Colonic mucosa (tissue), 4 donors: ENCODE results near the gene ATXN7L2. TPM values are rescaled to one million over a fixed set of nuclear protein-coding genes. Genes with fewer than 3 reads are reported as not detected.

ENCODE experiments used
- DNase-seq: peaks from one replicate; pipeline ENCODE4 v3.0.0-alpha.2; 2020
- H3K27ac ChIP-seq: fragments of 200-600 bp; one replicate; pipeline ENCODE4 v1.8.0; 2021
- H3K27me3 ChIP-seq: fragments of 200-600 bp; one replicate; pipeline ENCODE4 v1.8.0; 2021
- H3K36me3 ChIP-seq: fragments of 200-600 bp; one replicate; pipeline ENCODE4 v1.8.0; 2021
- H3K4me1 ChIP-seq: fragments of 200-600 bp; one replicate; pipeline ENCODE4 v1.8.0; 2021; ENCODE audit warnings: mild to moderate bottlenecking
- H3K4me3 ChIP-seq: fragments of 200-600 bp; one replicate; pipeline ENCODE4 v1.8.0; 2021
- H3K9ac ChIP-seq, 2 donors: one replicate each; pipeline ENCODE4 v1.7.0; 2013; ENCODE audit warnings: control low read depth in 2 of 2, low read depth in 2 of 2, low read length in 2 of 2
- H3K9me3 ChIP-seq: fragments of 200-600 bp; one replicate; pipeline ENCODE4 v1.8.0; 2021
- intact Hi-C: fragments of 100-400 bp; cut with DNase I; formaldehyde crosslinking; loops from one replicate; pipeline ENCODE4 v1.14.1; 2022
- total RNA-seq, 2 donors: library from RNA; stranded (reverse); fragmentation: NEBNext Ultra II Directional in 1 of 2; extraction: Animal tissue kit (Norgen Biotek cat#: 25700) in 1 of 2; gene quantifications; one replicate each; pipeline ENCODE4 v1.2.1, GENCODE V29; 2021
- TF ChIP-seq, protein P1 (sequence below): fragments of 200-600 bp; IDR thresholded peaks from one replicate; pipeline ENCODE4 v1.8.0; 2022; ENCODE audit warnings: antibody characterized with exemption, mild to moderate bottlenecking
- donor health status: healthy.
- donor health status: DM: no; HTN: no; CAD: no.
- donor health status: DM: no; HTN: no; CAD: no.

The ATXN7L2 gene
- total RNA-seq, 2 donors from 2014 or later: 2.3 to 4.0 TPM

DNA sequence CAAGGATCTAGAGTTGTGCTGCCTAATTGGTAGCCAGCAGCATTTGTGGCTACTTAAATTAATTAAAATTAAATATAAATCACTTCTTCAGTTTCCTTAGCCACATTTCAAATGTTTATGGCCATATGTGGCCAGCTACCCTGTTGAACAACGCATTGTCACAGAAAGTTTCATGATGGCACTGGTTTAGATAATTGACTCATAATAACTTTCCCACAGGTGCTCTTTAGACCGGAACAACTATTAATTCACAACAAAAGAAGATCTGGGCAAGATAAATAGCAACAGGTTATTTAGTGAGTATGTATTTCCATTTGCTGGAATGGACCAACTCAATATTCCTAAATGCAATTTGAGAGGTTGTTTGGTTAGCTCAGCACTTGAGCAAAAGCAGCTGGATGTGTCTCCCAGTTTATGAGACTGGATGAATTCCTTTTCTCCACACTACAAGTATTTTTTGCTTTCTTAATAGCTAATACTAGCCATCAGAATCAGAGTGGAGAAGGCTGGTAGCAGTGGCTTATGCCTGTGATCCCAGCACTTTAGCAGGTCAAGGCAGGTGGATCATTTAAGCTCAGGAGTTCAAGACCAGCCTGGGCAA lies 29.5 kb downstream of the ATXN7L2 start:
- H3K36me3 ChIP-seq: no peaks in the 10 kb centered on the region
- H3K4me3 ChIP-seq: no peak overlapping the region
- TF ChIP-seq, protein P1, sequence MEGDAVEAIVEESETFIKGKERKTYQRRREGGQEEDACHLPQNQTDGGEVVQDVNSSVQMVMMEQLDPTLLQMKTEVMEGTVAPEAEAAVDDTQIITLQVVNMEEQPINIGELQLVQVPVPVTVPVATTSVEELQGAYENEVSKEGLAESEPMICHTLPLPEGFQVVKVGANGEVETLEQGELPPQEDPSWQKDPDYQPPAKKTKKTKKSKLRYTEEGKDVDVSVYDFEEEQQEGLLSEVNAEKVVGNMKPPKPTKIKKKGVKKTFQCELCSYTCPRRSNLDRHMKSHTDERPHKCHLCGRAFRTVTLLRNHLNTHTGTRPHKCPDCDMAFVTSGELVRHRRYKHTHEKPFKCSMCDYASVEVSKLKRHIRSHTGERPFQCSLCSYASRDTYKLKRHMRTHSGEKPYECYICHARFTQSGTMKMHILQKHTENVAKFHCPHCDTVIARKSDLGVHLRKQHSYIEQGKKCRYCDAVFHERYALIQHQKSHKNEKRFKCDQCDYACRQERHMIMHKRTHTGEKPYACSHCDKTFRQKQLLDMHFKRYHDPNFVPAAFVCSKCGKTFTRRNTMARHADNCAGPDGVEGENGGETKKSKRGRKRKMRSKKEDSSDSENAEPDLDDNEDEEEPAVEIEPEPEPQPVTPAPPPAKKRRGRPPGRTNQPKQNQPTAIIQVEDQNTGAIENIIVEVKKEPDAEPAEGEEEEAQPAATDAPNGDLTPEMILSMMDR: no peak
- H3K9ac ChIP-seq: no peak overlapping the region
- peaks cover 4% of the 10 kb centered on the region for H3K4me1 ChIP-seq
- H3K27me3 ChIP-seq: no peaks in the 10 kb centered on the region
- intact Hi-C loops: no loop called here
- H3K9me3 ChIP-seq: no peaks in the 10 kb centered on the region
- no peak for DNase-seq
- no peak overlapping the region for H3K27ac ChIP-seq

DNA sequence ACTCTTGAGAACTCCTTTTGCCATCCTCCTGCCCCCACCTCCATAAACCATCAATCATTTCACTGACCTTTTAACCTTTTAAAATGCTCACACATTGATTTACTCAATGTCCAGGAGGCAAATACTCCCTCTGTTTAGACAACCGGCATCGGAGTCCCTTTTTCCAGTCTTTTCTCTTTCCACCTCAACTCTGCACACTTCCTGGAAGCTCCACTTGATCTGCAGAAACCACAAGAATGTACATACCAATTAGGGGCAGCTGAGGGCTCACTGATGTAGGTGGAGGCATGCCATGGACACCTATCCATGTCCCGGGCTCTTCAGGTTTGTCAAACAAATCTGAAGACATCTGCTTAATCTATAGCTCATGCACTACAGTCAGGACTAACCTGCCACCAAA lies 31.1 kb downstream of the ATXN7L2 start:
- TF ChIP-seq, protein P1: no peak
- H3K4me1 ChIP-seq: peaks cover 4% of the 10 kb centered on the region

DNA sequence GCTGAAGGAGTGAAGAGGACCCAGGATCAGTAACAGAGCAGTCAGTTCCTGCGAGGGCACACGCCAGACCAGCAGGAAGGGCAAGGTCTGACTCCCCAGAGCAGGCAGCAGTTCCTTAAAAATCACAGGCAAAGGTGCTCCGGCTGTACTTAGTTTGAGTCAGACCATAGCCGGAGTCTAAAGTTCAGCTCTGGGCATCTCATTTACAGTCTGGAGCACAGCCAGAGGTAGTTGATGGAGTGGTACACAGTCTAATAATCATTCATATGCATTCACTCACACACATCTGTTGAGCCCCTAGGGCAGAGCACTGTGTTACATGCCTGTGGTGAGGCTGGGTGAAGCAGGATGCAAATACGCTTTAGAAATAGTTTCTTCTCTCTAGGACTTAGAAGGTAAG lies 33.2 kb downstream of the ATXN7L2 start:
- peak; percentile 56 for DNase-seq
- TF ChIP-seq, protein P1: no peak
- Histone ChIP-seq H3K27ac (peak overlapping the region; percentile 19), H3K36me3 (no peaks in the 10 kb centered on the region), H3K4me1 (peaks cover 4% of the 10 kb centered on the region), H3K9me3 (no peaks in the 10 kb centered on the region), H3K9ac (no peak overlapping the region), H3K4me3 (no peak overlapping the region), H3K27me3 (no peaks in the 10 kb centered on the region)
- intact Hi-C loops: no loop called here

More for the DNA sequence above, 31.1 kb downstream of the ATXN7L2 start:
- Histone ChIP-seq H3K9ac (no peak overlapping the region), H3K27ac (no peak overlapping the region), H3K36me3 (no peaks in the 10 kb centered on the region), H3K4me3 (no peak overlapping the region), H3K27me3 (no peaks in the 10 kb centered on the region), H3K9me3 (no peaks in the 10 kb centered on the region)
- intact Hi-C loops: no loop called here
- no peak for DNase-seq

DNA sequence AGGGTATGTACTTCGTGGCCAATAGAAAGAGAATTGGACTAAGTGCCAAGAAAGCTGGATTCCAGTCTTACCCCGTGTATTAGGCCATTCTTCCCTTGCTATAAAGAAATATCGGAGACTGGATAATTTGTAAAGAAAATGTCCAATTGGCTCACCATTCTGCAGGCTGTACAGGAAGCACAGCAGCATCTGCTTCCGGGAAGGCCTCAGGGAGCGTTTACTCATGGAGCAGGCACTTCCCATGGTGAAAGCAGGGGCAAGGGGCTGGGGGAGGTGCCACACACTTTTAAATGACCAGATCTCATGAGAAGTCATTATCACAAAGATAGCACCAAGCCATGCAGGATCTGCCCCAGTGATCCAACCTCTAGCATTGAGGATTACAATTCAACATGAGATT lies 33.6 kb downstream of the ATXN7L2 start:
- no peak overlapping the region for H3K27ac ChIP-seq
- intact Hi-C loops: no loop called here

DNA sequence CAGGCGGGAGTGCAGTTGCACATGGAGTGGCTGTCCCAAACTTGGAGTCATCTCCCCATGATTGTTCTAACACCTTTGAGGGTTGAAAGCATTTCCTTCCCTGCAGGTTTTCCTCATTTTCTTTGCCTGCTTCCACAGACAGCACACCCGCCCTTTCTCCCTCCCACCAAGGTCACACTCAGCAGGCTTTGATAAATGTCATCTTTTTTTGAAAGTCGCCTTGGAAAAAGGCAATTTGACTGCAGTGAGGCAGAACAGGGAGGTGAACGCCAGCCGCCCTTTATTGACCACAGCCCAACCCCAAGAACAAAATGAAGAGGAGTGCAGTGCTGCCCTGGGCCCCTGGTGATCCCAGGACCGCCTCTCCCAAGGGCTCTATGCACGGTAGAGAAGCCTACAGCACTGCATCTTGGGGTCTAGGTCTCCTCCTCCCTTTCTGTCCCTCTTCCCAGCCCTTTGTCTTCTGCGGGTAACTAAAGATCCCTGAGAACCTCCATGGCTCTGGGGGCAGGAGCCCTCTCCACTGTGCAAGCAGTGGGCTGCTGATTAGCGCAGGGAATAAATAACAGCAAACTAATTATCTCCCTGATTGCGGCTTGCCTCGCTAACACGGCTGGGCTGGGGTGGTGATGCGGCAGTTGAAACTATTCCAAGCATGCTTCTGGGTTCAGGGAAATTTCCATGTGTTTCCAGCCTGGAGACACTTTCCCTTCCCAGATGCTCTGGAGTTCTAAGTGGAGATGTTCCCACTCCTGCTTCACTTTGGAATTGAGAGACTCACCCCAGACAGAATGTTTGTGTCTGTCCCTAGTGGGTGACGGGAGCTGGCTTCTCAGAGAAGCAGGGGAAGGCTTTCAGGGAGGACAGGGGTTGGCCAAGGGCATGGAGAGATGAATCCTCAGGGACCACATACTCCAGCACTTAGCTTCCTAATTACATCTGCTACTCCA lies 37.6 kb downstream of the ATXN7L2 start:
- H3K9ac ChIP-seq: no peak overlapping the region
- no peak overlapping the region for H3K27ac ChIP-seq
- intact Hi-C loops: no loop called here
- no peak overlapping the region for H3K4me3 ChIP-seq
- DNase-seq: no peak
- H3K36me3 ChIP-seq: no peaks in the 10 kb centered on the region
- TF ChIP-seq, protein P1: no peak
- no peaks in the 10 kb centered on the region for H3K27me3 ChIP-seq
- H3K9me3 ChIP-seq: no peaks in the 10 kb centered on the region
- H3K4me1 ChIP-seq: peaks cover 4% of the 10 kb centered on the region

More for the DNA sequence above, 33.6 kb downstream of the ATXN7L2 start:
- Histone ChIP-seq H3K27me3 (no peaks in the 10 kb centered on the region), H3K4me3 (no peak overlapping the region), H3K4me1 (peaks cover 4% of the 10 kb centered on the region), H3K9me3 (no peaks in the 10 kb centered on the region), H3K36me3 (no peaks in the 10 kb centered on the region), H3K9ac (no peak overlapping the region)
- no peak for DNase-seq
- TF ChIP-seq, protein P1: no peak
